Nephron (organoid): ENCODE data around the gene ZNF142.
A peak's percentile ranks its signal among the peaks of the same experiment; 100 is the strongest.

ENCODE experiments used
- H3K27ac Mint-ChIP-seq, 3 experiments: 2 replicates each; pipeline ENCODE4 v1.8.0; 2020; ENCODE audit warnings: mixed read lengths in 3 of 3, mild to moderate bottlenecking in 2 of 3, moderate library complexity in 1 of 3
- H3K27me3 Mint-ChIP-seq: 2 replicates; pipeline ENCODE4 v1.8.0; 2021; ENCODE audit warnings: low read depth, mild to moderate bottlenecking, moderate library complexity, mixed read lengths
- H3K36me3 Mint-ChIP-seq: 2 replicates; pipeline ENCODE4 v1.8.0; 2020; ENCODE audit warnings: low read depth, mixed read lengths
- H3K4me1 Mint-ChIP-seq: 2 replicates; pipeline ENCODE4 v1.8.0; 2020; ENCODE audit warnings: mixed read lengths
- H3K4me3 Mint-ChIP-seq, 3 experiments: 2 replicates each; pipeline ENCODE4 v1.8.0; 2020; ENCODE audit warnings: mild to moderate bottlenecking in 3 of 3, mixed read lengths in 3 of 3, moderate library complexity in 2 of 3
- H3K9me3 Mint-ChIP-seq: 2 replicates; pipeline ENCODE4 v1.8.0; 2020; ENCODE audit warnings: mixed read lengths
- TF ChIP-seq, protein P1 (sequence below), 3 experiments: fragments of 200-600 bp; sonication (generic); IDR thresholded peaks; one replicate each; pipeline ENCODE4 v1.5.0; 2021; ENCODE audit warnings: antibody characterized with exemption in 3 of 3; ENCODE audit not compliant: unreplicated experiment in 3 of 3

Gene ZNF142

DNA sequence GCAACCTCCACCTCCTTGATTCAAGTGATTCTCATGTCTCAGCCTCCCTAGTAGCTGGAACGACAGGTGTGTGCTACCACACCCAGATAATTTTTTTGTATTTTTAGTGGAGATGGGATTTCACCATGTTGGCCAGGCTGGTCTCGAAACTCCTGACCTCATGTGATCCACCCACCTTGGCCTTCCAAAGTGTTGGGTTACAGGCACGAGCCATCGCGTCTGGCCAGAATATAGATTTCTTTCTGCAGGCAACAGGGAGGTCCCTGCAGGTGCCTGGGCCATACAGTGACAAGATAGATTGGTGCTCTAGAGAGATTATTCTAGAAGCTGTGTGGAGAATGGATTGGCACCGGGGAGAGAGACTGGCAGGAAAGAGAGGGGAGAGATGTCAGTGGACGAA is 38.4 kb downstream of the ZNF142 start:
- H3K36me3 Mint-ChIP-seq = no peaks in the 10 kb centered on the region
- peaks cover 14% of the 10 kb centered on the region for H3K4me1 Mint-ChIP-seq
- H3K4me3 Mint-ChIP-seq = no peak overlapping the region
- TF ChIP-seq, protein P1, sequence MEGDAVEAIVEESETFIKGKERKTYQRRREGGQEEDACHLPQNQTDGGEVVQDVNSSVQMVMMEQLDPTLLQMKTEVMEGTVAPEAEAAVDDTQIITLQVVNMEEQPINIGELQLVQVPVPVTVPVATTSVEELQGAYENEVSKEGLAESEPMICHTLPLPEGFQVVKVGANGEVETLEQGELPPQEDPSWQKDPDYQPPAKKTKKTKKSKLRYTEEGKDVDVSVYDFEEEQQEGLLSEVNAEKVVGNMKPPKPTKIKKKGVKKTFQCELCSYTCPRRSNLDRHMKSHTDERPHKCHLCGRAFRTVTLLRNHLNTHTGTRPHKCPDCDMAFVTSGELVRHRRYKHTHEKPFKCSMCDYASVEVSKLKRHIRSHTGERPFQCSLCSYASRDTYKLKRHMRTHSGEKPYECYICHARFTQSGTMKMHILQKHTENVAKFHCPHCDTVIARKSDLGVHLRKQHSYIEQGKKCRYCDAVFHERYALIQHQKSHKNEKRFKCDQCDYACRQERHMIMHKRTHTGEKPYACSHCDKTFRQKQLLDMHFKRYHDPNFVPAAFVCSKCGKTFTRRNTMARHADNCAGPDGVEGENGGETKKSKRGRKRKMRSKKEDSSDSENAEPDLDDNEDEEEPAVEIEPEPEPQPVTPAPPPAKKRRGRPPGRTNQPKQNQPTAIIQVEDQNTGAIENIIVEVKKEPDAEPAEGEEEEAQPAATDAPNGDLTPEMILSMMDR (IDR thresholded peaks at IDR 0.05; ENCODE audit: unreplicated experiment in 3 of 3) = no peak
- no peaks in the 10 kb centered on the region for H3K9me3 Mint-ChIP-seq
- peaks cover 3% of the 10 kb centered on the region for H3K27me3 Mint-ChIP-seq
- no peak overlapping the region for H3K27ac Mint-ChIP-seq

DNA sequence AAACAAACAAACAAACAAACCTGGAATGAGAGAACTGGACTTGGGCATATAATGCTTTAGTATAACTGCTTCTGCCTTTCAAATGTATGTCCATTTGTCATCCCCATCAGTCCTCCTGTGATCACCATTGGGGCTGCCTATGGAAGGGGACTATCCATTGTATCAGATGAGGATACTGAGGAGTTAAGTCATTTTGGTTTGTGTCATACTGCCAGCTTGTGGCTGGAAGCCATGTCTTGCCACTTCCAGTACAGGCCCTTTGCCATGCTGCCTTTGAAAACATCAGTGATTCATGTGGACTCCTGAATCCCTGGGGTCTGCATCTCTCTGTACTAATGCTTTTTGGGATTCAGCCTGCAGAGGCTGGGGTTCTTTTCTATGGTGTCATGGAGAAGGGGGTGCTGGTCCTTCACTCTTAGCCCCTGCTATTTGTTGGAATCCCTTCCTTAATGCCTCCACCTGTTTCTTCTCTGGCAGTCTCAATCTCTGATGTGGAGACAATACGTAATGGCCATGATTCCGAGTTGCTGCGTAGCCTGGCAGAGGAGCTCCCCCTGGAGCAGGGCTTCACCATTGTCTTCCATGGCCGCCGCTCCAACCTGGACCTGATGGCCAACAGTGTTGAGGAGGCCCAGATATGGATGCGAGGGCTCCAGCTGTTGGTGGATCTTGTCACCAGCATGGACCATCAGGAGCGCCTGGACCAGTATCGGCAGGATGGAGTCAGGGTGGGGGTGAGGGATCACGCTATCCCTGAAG is 41.1 kb downstream of the ZNF142 start:
- Mint-ChIP-seq H3K4me3 (no peak overlapping the region), H3K9me3 (no peaks in the 10 kb centered on the region), H3K36me3 (no peaks in the 10 kb centered on the region), H3K4me1 (peaks cover 13% of the 10 kb centered on the region), H3K27ac (no peak overlapping the region), H3K27me3 (peaks cover 3% of the 10 kb centered on the region)
- TF ChIP-seq, protein P1 (IDR thresholded peaks at IDR 0.05; ENCODE audit: unreplicated experiment in 3 of 3) = no peak

DNA sequence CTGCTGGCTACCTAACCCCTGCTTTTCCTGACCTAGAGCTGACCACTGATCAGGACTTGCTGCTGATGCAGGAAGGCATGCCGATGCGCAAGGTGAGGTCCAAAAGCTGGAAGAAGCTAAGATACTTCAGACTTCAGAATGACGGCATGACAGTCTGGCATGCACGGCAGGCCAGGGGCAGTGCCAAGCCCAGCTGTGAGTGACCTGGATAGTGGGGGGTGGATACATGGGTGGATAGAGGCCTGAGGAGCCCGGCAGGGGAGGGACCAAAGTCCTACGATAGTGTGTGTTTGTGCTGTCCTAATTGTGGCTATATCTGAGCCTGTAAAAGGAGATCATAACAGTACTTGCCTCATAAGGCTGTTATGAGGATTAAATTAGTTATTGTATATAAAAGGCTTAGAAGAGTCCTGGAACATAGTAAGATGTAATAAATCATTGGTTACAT is 43.5 kb downstream of the ZNF142 start:
- no peak overlapping the region for H3K27ac Mint-ChIP-seq
- H3K4me1 Mint-ChIP-seq = no peaks in the 10 kb centered on the region
- TF ChIP-seq, protein P1 (IDR thresholded peaks at IDR 0.05; ENCODE audit: unreplicated experiment in 3 of 3) = no peak

DNA sequence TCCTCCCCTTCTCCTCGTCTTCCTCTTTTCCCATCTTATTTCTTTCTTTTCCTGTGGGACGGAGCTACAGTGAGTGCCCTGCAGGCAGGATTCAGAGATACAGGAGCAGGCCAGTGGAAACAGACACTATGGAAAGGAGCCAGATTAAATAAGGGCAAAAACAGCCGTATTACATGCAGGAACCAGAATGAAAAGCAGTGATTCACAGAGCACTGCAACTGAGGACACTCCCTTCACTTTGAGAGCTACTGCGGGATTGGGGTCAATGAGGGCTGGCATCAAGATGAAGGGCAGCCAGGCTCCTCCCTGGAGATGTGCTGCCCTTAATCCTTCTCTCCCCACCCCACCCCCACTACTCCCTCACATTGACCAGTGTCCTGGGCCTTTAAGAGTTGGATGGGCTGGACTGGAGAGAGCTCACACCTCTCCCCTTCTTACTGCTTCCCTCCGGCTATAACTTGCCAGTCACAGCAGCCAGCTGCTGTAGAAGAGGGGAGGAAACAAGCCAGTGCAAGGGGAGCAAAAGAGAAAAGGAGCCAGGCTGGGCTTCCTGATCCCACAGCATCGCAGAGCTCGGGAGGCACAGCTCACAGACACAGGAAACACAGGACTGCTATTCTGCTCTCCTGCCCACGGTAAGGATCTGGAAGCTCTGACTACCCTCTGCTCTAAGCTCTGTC is 51.8 kb downstream of the ZNF142 start, which contains the start of gene PLCD4:
Gene PLCD4 (plus strand): TSS at position 464 of the 680 bp plus-strand sequence. CDS start 7,841 bp downstream, outside the sequence.
- Mint-ChIP-seq H3K4me3 (peak within 1 kb of the TSS; percentile 56 to 78 (median 72)), H3K4me1 (peaks cover 33% of the 10 kb centered on the region), H3K9me3 (no peaks in the 10 kb centered on the region), H3K27me3 (no peaks in the 10 kb centered on the region), H3K36me3 (no peaks in the 10 kb centered on the region), H3K27ac (peak within 1 kb of the TSS; percentile 61 to 87 (median 61))
- TF ChIP-seq, protein P1 (IDR thresholded peaks at IDR 0.05; ENCODE audit: unreplicated experiment in 3 of 3) = no peak

More for the DNA sequence above, 43.5 kb downstream of the ZNF142 start:
- H3K4me3 Mint-ChIP-seq = no peak overlapping the region
- no peaks in the 10 kb centered on the region for H3K9me3 Mint-ChIP-seq
- H3K36me3 Mint-ChIP-seq = no peaks in the 10 kb centered on the region
- H3K27me3 Mint-ChIP-seq = peaks cover 3% of the 10 kb centered on the region

DNA sequence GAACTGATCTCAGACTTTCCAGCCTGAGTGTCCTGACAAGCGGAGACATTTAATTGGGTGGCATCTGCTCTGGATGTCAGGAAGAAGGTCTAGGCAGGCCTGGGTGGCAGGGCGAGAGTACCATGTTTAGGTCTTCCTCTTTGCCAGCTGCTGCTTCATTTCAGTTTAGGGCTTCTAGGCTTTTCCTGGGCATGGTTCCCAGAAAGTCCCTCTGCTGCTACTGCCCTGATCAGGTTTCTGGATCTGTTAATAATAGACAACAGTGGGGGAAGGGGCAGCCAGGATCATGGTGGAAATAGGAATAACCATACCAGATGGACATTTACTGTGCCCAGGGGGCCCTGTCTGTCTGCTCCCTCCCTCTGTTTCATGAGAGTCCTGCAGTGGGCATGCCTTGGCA is 54.0 kb downstream of the ZNF142 start:
- no peaks in the 10 kb centered on the region for H3K9me3 Mint-ChIP-seq
- peak overlapping the region in 1 of 3 experiments; percentile 38 for H3K4me3 Mint-ChIP-seq

More for the DNA sequence above, 54.0 kb downstream of the ZNF142 start:
- Mint-ChIP-seq H3K27ac (peak overlapping the region; percentile 20 to 98 (median 88)), H3K36me3 (no peaks in the 10 kb centered on the region), H3K4me1 (peaks cover 33% of the 10 kb centered on the region), H3K27me3 (no peaks in the 10 kb centered on the region)
- TF ChIP-seq, protein P1 (IDR thresholded peaks at IDR 0.05; ENCODE audit: unreplicated experiment in 3 of 3) = no peak
